Measurements from ENCODE around the gene PRICKLE1. TPM values are rescaled to one million over a fixed set of nuclear protein-coding genes. Genes with fewer than 3 reads are reported as not detected.
"Not testable (repeated sequence)": the region's sequence is repeated elsewhere in the genome, so short reads cannot be mapped to it uniquely, and the experiment has no call there.

PRICKLE1 gene
- total RNA-seq, 1 donor from 2014 or later: 22.2 TPM

- no peak for DNase-seq (ENCODE audit: low read depth in 2 of 2)
These were observed 31.9 kb downstream of the PRICKLE1 start for GRCh38 chr12:42557586-42558172.

- no peak for DNase-seq (ENCODE audit: low read depth in 2 of 2)
These were observed 32.6 kb downstream of the PRICKLE1 start for GRCh38 chr12:42556917-42557316.

GRCh38 chr12:42552822-42553221, 36.7 kb downstream of the PRICKLE1 start:
- DNase-seq (ENCODE audit: low read depth in 2 of 2): no peak

- DNase-seq (ENCODE audit: low read depth in 2 of 2): no peak
These were observed 38.7 kb downstream of the PRICKLE1 start for GRCh38 chr12:42550800-42551199.

- no peak for DNase-seq (ENCODE audit: low read depth in 2 of 2)
These were observed 42.8 kb downstream of the PRICKLE1 start for GRCh38 chr12:42546709-42547108.

- DNase-seq (ENCODE audit: low read depth in 2 of 2): no peak
These were observed 47.6 kb downstream of the PRICKLE1 start for GRCh38 chr12:42541965-42542364.

GRCh38 chr12:42541308-42541707, 48.2 kb downstream of the PRICKLE1 start:
- DNase-seq (ENCODE audit: low read depth in 2 of 2): not testable (repeated sequence)

GRCh38 chr12:42539696-42540095, 49.9 kb downstream of the PRICKLE1 start:
- no peak for DNase-seq (ENCODE audit: low read depth in 2 of 2)

GRCh38 chr12:42538203-42538602, 51.3 kb downstream of the PRICKLE1 start:
- DNase-seq (ENCODE audit: low read depth in 2 of 2): no peak

GRCh38 chr12:42534184-42534838, 55.2 kb downstream of the PRICKLE1 start:
- DNase-seq (ENCODE audit: low read depth in 2 of 2): no peak

GRCh38 chr12:42530284-42530683, 59.3 kb downstream of the PRICKLE1 start:
- DNase-seq (ENCODE audit: low read depth in 2 of 2): no peak

- DNase-seq (ENCODE audit: low read depth in 2 of 2): no peak
These were observed 64.1 kb downstream of the PRICKLE1 start for GRCh38 chr12:42525444-42525843.

GRCh38 chr12:42524716-42525115, 64.8 kb downstream of the PRICKLE1 start:
- DNase-seq (ENCODE audit: low read depth in 2 of 2): no peak

GRCh38 chr12:42516573-42516972, 73.0 kb downstream of the PRICKLE1 start:
- no peak for DNase-seq (ENCODE audit: low read depth in 2 of 2)

GRCh38 chr12:42511656-42512055, 77.9 kb downstream of the PRICKLE1 start:
- no peak for DNase-seq (ENCODE audit: low read depth in 2 of 2)

- DNase-seq (ENCODE audit: low read depth in 2 of 2): no peak
These were observed 78.7 kb downstream of the PRICKLE1 start for GRCh38 chr12:42510823-42511222.

- DNase-seq (ENCODE audit: low read depth in 2 of 2): no peak
These were observed 80.6 kb downstream of the PRICKLE1 start for GRCh38 chr12:42508913-42509460.

- no peak for DNase-seq (ENCODE audit: low read depth in 2 of 2)
These were observed 82.0 kb downstream of the PRICKLE1 start for GRCh38 chr12:42507565-42507964.

GRCh38 chr12:42507081-42507480, 82.5 kb downstream of the PRICKLE1 start:
- no peak for DNase-seq (ENCODE audit: low read depth in 2 of 2)

GRCh38 chr12:42504049-42504448, 85.5 kb downstream of the PRICKLE1 start:
- DNase-seq (ENCODE audit: low read depth in 2 of 2): peak; percentile 9 to 11

- no peak for DNase-seq (ENCODE audit: low read depth in 2 of 2)
These were observed 86.9 kb downstream of the PRICKLE1 start for GRCh38 chr12:42502682-42503081.

GRCh38 chr12:42498549-42499247, 90.8 kb downstream of the PRICKLE1 start:
- DNase-seq (ENCODE audit: low read depth in 2 of 2): no peak

GRCh38 chr12:42496886-42497285, 92.7 kb downstream of the PRICKLE1 start:
- DNase-seq (ENCODE audit: low read depth in 2 of 2): no peak
